Bronchial epithelial cell (primary cell): ENCODE results near the gene MICAL3. TPM values are rescaled to one million over a fixed set of nuclear protein-coding genes. Genes with fewer than 3 reads are reported as not detected.

ENCODE experiments used
- DNase-seq: peaks from one replicate; pipeline ENCODE4 v3.0.0-alpha.2; 2010; ENCODE audit warnings: low read depth
- FAIRE-seq: peaks from 2 replicates; lab custom pipeline; 2011; peaks lifted over from hg19 to GRCh38; lab: Jason Lieb, UNC
- H3K27me3 ChIP-seq: 2 replicates; pipeline ENCODE4 v1.5.1; 2011; ENCODE audit warnings: low read length; ENCODE audit not compliant: control insufficient read depth, insufficient read depth
- H3K36me3 ChIP-seq: 2 replicates; pipeline ENCODE4 v1.5.1; 2011; ENCODE audit warnings: low read length; ENCODE audit not compliant: control insufficient read depth, insufficient read depth
- H3K4me3 ChIP-seq: 2 replicates; pipeline ENCODE4 v1.5.1; 2011; ENCODE audit warnings: mild to moderate bottlenecking, low read depth, low read length, control low read depth
- total RNA-seq: library from RNA; depleted of rRNA; stranded (reverse); fragments of >200 nt; gene quantifications from 2 replicates; pipeline ENCODE4 v1.2.1, GENCODE V29; 2014
- TF ChIP-seq, protein P1 (sequence below): IDR thresholded peaks from 2 replicates; pipeline ENCODE4 v1.5.1; 2011; ENCODE audit warnings: mild to moderate bottlenecking, moderate library complexity, low read length, control low read depth, inconsistent platforms; ENCODE audit not compliant: insufficient read depth, severe bottlenecking

MICAL3 gene
- total RNA-seq, 1 donor from 2014 or later = 13.4 TPM

GRCh38 chr22:17828502-17829080, 195.8 kb downstream of the MICAL3 start:
- Histone ChIP-seq H3K36me3 (peaks cover 16% of the 10 kb centered on the region), H3K4me3 (no peak overlapping the region), H3K27me3 (no peaks in the 10 kb centered on the region)
- no peak for FAIRE-seq
- TF ChIP-seq, protein P1, sequence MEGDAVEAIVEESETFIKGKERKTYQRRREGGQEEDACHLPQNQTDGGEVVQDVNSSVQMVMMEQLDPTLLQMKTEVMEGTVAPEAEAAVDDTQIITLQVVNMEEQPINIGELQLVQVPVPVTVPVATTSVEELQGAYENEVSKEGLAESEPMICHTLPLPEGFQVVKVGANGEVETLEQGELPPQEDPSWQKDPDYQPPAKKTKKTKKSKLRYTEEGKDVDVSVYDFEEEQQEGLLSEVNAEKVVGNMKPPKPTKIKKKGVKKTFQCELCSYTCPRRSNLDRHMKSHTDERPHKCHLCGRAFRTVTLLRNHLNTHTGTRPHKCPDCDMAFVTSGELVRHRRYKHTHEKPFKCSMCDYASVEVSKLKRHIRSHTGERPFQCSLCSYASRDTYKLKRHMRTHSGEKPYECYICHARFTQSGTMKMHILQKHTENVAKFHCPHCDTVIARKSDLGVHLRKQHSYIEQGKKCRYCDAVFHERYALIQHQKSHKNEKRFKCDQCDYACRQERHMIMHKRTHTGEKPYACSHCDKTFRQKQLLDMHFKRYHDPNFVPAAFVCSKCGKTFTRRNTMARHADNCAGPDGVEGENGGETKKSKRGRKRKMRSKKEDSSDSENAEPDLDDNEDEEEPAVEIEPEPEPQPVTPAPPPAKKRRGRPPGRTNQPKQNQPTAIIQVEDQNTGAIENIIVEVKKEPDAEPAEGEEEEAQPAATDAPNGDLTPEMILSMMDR = no peak
- no peak for DNase-seq

GRCh38 chr22:17827466-17827865, 196.9 kb downstream of the MICAL3 start:
- DNase-seq (no peak), FAIRE-seq (no peak)
- TF ChIP-seq, protein P1 = no peak
- no peaks in the 10 kb centered on the region for H3K27me3 ChIP-seq
- H3K36me3 ChIP-seq = peaks cover 17% of the 10 kb centered on the region
- no peak overlapping the region for H3K4me3 ChIP-seq

GRCh38 chr22:17825876-17826550, 198.3 kb downstream of the MICAL3 start:
- no peak for FAIRE-seq
- no peak overlapping the region for H3K4me3 ChIP-seq
- TF ChIP-seq, protein P1 = no peak
- DNase-seq = no peak
- no peaks in the 10 kb centered on the region for H3K27me3 ChIP-seq
- H3K36me3 ChIP-seq = peaks cover 19% of the 10 kb centered on the region

DNA sequence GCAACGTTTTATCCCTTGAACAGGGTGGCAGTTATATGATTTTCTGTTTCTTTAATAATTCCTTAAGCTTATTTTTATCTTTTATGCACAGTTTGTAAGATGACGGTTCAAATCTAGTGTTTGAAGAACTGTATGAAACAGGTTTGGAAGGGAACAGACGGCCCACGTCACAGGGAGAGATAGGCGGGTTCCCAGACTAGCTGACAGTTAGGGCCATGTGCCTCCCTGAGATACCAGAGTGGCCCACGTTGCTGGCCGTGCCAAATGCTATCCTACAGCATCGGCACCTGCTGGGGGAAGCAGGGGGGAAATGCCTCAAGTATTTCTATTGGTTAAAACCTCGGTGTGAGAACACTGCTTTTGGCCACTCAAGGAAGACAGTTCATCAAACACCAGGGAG, 199.9 kb downstream of the MICAL3 start:
- DNase-seq = no peak
- Histone ChIP-seq H3K27me3 (no peaks in the 10 kb centered on the region), H3K36me3 (peaks cover 19% of the 10 kb centered on the region), H3K4me3 (no peak overlapping the region)
- no peak for FAIRE-seq
- TF ChIP-seq, protein P1 = no peak

DNA sequence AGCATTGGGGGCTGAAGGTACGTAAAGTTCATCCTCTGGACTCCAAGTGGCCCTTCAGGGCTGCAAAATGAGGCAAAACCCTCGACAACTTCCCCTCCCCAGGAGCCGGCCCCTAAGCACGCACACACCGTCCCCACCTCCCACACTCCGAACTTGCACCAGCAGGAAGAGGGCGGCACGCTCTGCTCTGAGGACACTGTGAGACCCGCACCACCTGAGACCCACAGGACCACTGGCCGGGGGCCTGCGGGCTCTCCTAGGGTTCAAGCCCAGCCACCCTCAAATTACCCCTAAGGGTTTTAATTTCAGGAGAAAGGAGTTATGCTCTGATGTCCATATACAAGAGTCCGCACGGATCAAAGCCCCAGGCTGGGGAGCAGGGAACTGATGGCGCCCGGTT, 200.4 kb downstream of the MICAL3 start:
- peaks cover 18% of the 10 kb centered on the region for H3K36me3 ChIP-seq
- FAIRE-seq (no peak), DNase-seq (no peak)
- TF ChIP-seq, protein P1 = no peak
- no peaks in the 10 kb centered on the region for H3K27me3 ChIP-seq
- no peak overlapping the region for H3K4me3 ChIP-seq

DNA sequence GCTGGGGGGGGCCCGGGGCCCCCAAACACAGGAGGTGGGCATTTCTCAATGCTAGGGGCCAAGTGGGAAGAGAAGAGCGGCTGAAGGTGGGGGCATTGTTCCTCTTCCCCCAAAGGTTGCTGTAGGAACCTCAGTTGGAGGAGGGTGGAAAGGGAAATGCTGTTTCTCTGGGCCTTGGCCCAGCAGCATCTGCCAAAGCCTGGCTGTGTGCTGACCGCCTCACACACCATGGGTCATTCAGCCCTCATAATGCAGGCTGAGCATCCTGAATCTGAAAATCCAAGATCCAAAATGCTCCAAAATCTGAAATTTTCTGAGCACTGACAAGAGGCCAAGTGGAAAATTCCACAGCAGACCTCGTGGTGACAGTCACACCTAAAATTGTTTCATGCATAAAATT, 201.1 kb downstream of the MICAL3 start:
- TF ChIP-seq, protein P1 = no peak
- H3K4me3 ChIP-seq = no peak overlapping the region
- H3K36me3 ChIP-seq = peaks cover 18% of the 10 kb centered on the region
- DNase-seq = no peak
- no peak for FAIRE-seq
- H3K27me3 ChIP-seq = no peaks in the 10 kb centered on the region
